Left ventricle myocardium inferior (tissue), 1 donor: ENCODE results near the gene GSTM1. TPM values are rescaled to one million over a fixed set of nuclear protein-coding genes. Genes with fewer than 3 reads are reported as not detected.
A peak's percentile ranks its signal among the peaks of the same experiment; 100 is the strongest.

Experiments
- DNase-seq: peaks from one replicate; pipeline ENCODE4 v3.0.0-alpha.2; 2020
- H3K27ac ChIP-seq: fragments of 200-600 bp; replicated peaks from 2 replicates; pipeline ENCODE4 v1.8.0; 2021
- H3K27me3 ChIP-seq: fragments of 200-600 bp; 2 replicates; pipeline ENCODE4 v1.8.0; 2021; ENCODE audit warnings: low read depth
- H3K36me3 ChIP-seq: fragments of 200-600 bp; 2 replicates; pipeline ENCODE4 v1.8.0; 2021
- H3K4me1 ChIP-seq: fragments of 200-600 bp; 2 replicates; pipeline ENCODE4 v1.8.0; 2021
- H3K4me3 ChIP-seq: fragments of 200-600 bp; 2 replicates; pipeline ENCODE4 v1.8.0; 2021; ENCODE audit warnings: mild to moderate bottlenecking, moderate library complexity
- H3K9me3 ChIP-seq: fragments of 200-600 bp; replicated peaks from 2 replicates; pipeline ENCODE4 v1.8.0; 2021
- CTCF ChIP-seq: fragments of 200-600 bp; IDR thresholded peaks from 2 replicates; pipeline ENCODE4 v1.8.0; 2021; ENCODE audit warnings: antibody characterized with exemption, mild to moderate bottlenecking, borderline replicate concordance
- intact Hi-C: fragments of 100-400 bp; cut with micrococcal nuclease; formaldehyde crosslinking; loops from one replicate; pipeline ENCODE4 v1.11.0; 2022
- total RNA-seq: library from RNA; stranded (reverse); fragmentation: NEBNext Ultra II Directional; extraction: Animal tissue kit (Norgen Biotek cat#: 25700); gene quantifications from one replicate; pipeline ENCODE4 v1.2.1, GENCODE V29; 2021
- donor health status: DM: no; HTN: yes; CAD: no; lungs with severe emphysema.

Gene GSTM1
- total RNA-seq, 1 donor from 2014 or later = not detected

- no peak overlapping the region for H3K27ac ChIP-seq
- H3K4me3 ChIP-seq = no peak overlapping the region
- H3K36me3 ChIP-seq = no peaks in the 10 kb centered on the region
- H3K4me1 ChIP-seq = peaks cover 7% of the 10 kb centered on the region
- no peak for DNase-seq
- intact Hi-C loops = loop anchor here (5.0 kb wide), 1 partner anchor 130 kb away; no protein-coding TSS in a partner anchor
- H3K27me3 ChIP-seq = peaks cover 4% of the 10 kb centered on the region
- TF ChIP-seq CTCF = no peak
- peaks cover 5% of the 10 kb centered on the region for H3K9me3 ChIP-seq
These were observed 45.8 kb upstream of the GSTM1 start for GRCh38 chr1:109641861-109642260.

- Histone ChIP-seq H3K4me1 (peaks cover 7% of the 10 kb centered on the region), H3K27me3 (peaks cover 4% of the 10 kb centered on the region), H3K4me3 (no peak overlapping the region), H3K27ac (no peak overlapping the region), H3K9me3 (peaks cover 5% of the 10 kb centered on the region), H3K36me3 (no peaks in the 10 kb centered on the region)
- DNase-seq = no peak
- intact Hi-C loops = loop anchor here (5.0 kb wide), 1 partner anchor 130 kb away; no protein-coding TSS in a partner anchor
- TF ChIP-seq CTCF = no peak
These were observed 45.0 kb upstream of the GSTM1 start for GRCh38 chr1:109642626-109643025.

GRCh38 chr1:109643385-109644230 is 44.0 kb upstream of the GSTM1 start:
- intact Hi-C loops = loop anchor here (5.0 kb wide), 1 partner anchor 129 kb away; no protein-coding TSS in a partner anchor
- H3K27me3 ChIP-seq = peaks cover 4% of the 10 kb centered on the region
- no peak overlapping the region for H3K27ac ChIP-seq
- H3K4me1 ChIP-seq = peaks cover 7% of the 10 kb centered on the region
- TF ChIP-seq CTCF = peak; percentile 90
- peak; percentile 83 for DNase-seq
- peaks cover 5% of the 10 kb centered on the region for H3K9me3 ChIP-seq
- no peak overlapping the region for H3K4me3 ChIP-seq
- H3K36me3 ChIP-seq = no peaks in the 10 kb centered on the region

- Histone ChIP-seq H3K27me3 (peaks cover 4% of the 10 kb centered on the region), H3K27ac (no peak overlapping the region), H3K4me3 (no peak overlapping the region), H3K9me3 (peaks cover 5% of the 10 kb centered on the region), H3K36me3 (no peaks in the 10 kb centered on the region), H3K4me1 (peaks cover 7% of the 10 kb centered on the region)
- intact Hi-C loops = loop anchor here (5.0 kb wide), 1 partner anchor 128 kb away; no protein-coding TSS in a partner anchor
- no peak for TF ChIP-seq CTCF
- DNase-seq = no peak
These were observed 42.9 kb upstream of the GSTM1 start for GRCh38 chr1:109644670-109645069.

GRCh38 chr1:109649491-109649914 is 38.1 kb upstream of the GSTM1 start:
- intact Hi-C loops = no loop called here

More at GRCh38 chr1:109649491-109649914, 38.1 kb upstream of the GSTM1 start:
- H3K27me3 ChIP-seq = peaks cover 4% of the 10 kb centered on the region
- H3K4me1 ChIP-seq = peaks cover 2% of the 10 kb centered on the region
- peak; percentile 42 for TF ChIP-seq CTCF
- H3K36me3 ChIP-seq = no peaks in the 10 kb centered on the region
- no peak overlapping the region for H3K27ac ChIP-seq
- DNase-seq = no peak
- peak overlapping the region; percentile 49 for H3K4me3 ChIP-seq
- peaks cover 5% of the 10 kb centered on the region for H3K9me3 ChIP-seq
